ENCODE results near the gene BMP15. TPM values are rescaled to one million over a fixed set of nuclear protein-coding genes. Genes with fewer than 3 reads are reported as not detected.

Gene BMP15
- total and polyA plus RNA-seq, 4 donors, result not detected

DNA sequence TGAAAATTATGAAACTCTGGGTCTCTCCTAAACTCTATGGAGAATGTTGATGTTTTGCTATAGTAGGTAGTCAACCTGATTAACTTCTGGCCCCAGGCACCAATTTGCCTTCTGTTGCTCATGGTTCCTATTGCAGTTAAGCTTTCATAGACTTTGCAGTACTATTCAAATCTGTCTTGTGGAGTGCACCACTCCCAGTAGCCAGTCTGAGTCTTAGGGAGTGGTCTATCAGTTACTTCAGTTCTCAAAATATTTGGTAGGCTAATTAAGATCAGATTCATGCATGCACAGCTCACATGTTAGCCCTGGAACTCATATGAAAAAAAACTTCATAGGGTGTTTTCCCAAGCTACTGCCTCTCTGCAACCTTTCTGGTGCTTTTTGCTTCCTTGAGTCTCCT lies 53.3 kb downstream of the BMP15 start:
- H3K9ac ChIP-seq (ENCODE audit: low read depth in 1 of 2, low read length in 2 of 2), result no peak overlapping the region
- no peak overlapping the region for H3K4me3 ChIP-seq (ENCODE audit: low read depth in 1 of 3, low read length in 3 of 3)
- TF ChIP-seq EGR1 (IDR thresholded peaks at IDR 0.05; ENCODE audit: low read depth in 2 of 2) (no peak), FOXA1 (IDR thresholded peaks at IDR 0.05) (no peak), HNF4G (IDR thresholded peaks at IDR 0.05) (no peak), RAD21 (IDR thresholded peaks at IDR 0.05) (no peak), YY1 (IDR thresholded peaks at IDR 0.05) (no peak), GABPA (IDR thresholded peaks at IDR 0.05 in 1 of 2, conservative IDR thresholded peaks at IDR 0.05 in 1 of 2) (no peak), NR2F2 (IDR thresholded peaks at IDR 0.05) (no peak), SP1 (IDR thresholded peaks at IDR 0.05) (no peak), JUND (IDR thresholded peaks at IDR 0.05) (no peak), TAF1 (conservative IDR thresholded peaks at IDR 0.05) (no peak)
- TF ChIP-seq, protein P1, sequence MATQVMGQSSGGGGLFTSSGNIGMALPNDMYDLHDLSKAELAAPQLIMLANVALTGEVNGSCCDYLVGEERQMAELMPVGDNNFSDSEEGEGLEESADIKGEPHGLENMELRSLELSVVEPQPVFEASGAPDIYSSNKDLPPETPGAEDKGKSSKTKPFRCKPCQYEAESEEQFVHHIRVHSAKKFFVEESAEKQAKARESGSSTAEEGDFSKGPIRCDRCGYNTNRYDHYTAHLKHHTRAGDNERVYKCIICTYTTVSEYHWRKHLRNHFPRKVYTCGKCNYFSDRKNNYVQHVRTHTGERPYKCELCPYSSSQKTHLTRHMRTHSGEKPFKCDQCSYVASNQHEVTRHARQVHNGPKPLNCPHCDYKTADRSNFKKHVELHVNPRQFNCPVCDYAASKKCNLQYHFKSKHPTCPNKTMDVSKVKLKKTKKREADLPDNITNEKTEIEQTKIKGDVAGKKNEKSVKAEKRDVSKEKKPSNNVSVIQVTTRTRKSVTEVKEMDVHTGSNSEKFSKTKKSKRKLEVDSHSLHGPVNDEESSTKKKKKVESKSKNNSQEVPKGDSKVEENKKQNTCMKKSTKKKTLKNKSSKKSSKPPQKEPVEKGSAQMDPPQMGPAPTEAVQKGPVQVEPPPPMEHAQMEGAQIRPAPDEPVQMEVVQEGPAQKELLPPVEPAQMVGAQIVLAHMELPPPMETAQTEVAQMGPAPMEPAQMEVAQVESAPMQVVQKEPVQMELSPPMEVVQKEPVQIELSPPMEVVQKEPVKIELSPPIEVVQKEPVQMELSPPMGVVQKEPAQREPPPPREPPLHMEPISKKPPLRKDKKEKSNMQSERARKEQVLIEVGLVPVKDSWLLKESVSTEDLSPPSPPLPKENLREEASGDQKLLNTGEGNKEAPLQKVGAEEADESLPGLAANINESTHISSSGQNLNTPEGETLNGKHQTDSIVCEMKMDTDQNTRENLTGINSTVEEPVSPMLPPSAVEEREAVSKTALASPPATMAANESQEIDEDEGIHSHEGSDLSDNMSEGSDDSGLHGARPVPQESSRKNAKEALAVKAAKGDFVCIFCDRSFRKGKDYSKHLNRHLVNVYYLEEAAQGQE (IDR thresholded peaks at IDR 0.05), result no peak
- TF ChIP-seq, protein P2, sequence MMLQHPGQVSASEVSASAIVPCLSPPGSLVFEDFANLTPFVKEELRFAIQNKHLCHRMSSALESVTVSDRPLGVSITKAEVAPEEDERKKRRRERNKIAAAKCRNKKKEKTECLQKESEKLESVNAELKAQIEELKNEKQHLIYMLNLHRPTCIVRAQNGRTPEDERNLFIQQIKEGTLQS (IDR thresholded peaks at IDR 0.05), result no peak
- TF ChIP-seq, protein P3, sequence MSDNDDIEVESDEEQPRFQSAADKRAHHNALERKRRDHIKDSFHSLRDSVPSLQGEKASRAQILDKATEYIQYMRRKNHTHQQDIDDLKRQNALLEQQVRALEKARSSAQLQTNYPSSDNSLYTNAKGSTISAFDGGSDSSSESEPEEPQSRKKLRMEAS (IDR thresholded peaks at IDR 0.05), result no peak
- TF ChIP-seq, protein P4, sequence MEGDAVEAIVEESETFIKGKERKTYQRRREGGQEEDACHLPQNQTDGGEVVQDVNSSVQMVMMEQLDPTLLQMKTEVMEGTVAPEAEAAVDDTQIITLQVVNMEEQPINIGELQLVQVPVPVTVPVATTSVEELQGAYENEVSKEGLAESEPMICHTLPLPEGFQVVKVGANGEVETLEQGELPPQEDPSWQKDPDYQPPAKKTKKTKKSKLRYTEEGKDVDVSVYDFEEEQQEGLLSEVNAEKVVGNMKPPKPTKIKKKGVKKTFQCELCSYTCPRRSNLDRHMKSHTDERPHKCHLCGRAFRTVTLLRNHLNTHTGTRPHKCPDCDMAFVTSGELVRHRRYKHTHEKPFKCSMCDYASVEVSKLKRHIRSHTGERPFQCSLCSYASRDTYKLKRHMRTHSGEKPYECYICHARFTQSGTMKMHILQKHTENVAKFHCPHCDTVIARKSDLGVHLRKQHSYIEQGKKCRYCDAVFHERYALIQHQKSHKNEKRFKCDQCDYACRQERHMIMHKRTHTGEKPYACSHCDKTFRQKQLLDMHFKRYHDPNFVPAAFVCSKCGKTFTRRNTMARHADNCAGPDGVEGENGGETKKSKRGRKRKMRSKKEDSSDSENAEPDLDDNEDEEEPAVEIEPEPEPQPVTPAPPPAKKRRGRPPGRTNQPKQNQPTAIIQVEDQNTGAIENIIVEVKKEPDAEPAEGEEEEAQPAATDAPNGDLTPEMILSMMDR (IDR thresholded peaks at IDR 0.05; ENCODE audit: low read depth, low read length, missing input control), result no peak
- no peaks in the 10 kb centered on the region for H3K27me3 ChIP-seq (ENCODE audit: control insufficient read depth in 4 of 4, insufficient read depth in 4 of 4, low read length in 3 of 4)
- H3K9me3 ChIP-seq (ENCODE audit: control insufficient read depth in 4 of 4, low read length in 3 of 4), result no peaks in the 10 kb centered on the region
- H3K27ac ChIP-seq (ENCODE audit: low read depth in 1 of 2, low read length in 2 of 2), result no peak overlapping the region
- H3K36me3 ChIP-seq (ENCODE audit: control insufficient read depth in 4 of 4, insufficient read depth in 3 of 4, low read depth in 1 of 4, low read length in 3 of 4), result no peaks in the 10 kb centered on the region
- no peaks in the 10 kb centered on the region for H3K4me1 ChIP-seq (ENCODE audit: control insufficient read depth in 4 of 4, insufficient read depth in 4 of 4, low read length in 3 of 4)
- no peak for DNase-seq (ENCODE audit: low spot score)

Other genes starting within 250 kb of the BMP15 start
- gene SHROOM4, start 96.5 kb upstream of the BMP15 start, total RNA-seq, result 1 to 10 TPM; 1.2 to 2.3 TPM
- gene SHROOM4, start 96.5 kb upstream of the BMP15 start, polyA plus RNA-seq, result under 1 TPM; 0.62 to 0.65 TPM